ENCODE results near the gene DUOXA2.

DNA sequence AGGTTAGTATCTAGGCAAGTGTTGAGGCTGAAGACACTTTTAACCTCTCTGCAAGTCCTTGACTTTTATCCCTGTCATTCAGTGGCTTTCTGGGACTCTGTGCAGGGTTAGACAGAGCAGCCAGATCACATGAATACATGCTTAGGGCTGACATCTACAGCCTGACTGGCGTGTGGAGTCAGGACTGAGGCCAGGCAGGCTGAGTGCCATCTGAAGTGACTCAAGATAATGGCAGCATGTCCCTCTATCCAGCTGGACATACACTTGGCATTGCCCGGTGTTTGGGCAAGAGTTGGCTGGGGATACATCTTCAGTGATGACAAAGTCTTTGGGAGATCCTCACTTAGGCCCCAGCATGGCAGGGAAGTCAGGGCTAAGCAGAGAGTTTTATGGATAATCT is 22.6 kb upstream of the DUOXA2 start:
- TF ChIP-seq, protein P1, sequence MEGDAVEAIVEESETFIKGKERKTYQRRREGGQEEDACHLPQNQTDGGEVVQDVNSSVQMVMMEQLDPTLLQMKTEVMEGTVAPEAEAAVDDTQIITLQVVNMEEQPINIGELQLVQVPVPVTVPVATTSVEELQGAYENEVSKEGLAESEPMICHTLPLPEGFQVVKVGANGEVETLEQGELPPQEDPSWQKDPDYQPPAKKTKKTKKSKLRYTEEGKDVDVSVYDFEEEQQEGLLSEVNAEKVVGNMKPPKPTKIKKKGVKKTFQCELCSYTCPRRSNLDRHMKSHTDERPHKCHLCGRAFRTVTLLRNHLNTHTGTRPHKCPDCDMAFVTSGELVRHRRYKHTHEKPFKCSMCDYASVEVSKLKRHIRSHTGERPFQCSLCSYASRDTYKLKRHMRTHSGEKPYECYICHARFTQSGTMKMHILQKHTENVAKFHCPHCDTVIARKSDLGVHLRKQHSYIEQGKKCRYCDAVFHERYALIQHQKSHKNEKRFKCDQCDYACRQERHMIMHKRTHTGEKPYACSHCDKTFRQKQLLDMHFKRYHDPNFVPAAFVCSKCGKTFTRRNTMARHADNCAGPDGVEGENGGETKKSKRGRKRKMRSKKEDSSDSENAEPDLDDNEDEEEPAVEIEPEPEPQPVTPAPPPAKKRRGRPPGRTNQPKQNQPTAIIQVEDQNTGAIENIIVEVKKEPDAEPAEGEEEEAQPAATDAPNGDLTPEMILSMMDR (IDR thresholded peaks at IDR 0.05) = no peak
- TF ChIP-seq POLR2A (IDR thresholded peaks at IDR 0.05) (no peak), EP300 (IDR thresholded peaks at IDR 0.05; ENCODE audit: low read depth) (no peak), POLR2AphosphoS5 (IDR thresholded peaks at IDR 0.05) (no peak)
